Mesendoderm (in vitro differentiated cells): ENCODE results near the gene NUDT3.

Experiments used
- DNase-seq: peaks from one replicate; pipeline ENCODE4 v3.0.0; 2013
- H2AK5ac ChIP-seq: 2 replicates; pipeline ENCODE4 v1.6.1; 2013; ENCODE audit warnings: low read length, inconsistent platforms
- H2BK120ac ChIP-seq: 2 replicates; pipeline ENCODE4 v1.6.1; 2013; ENCODE audit warnings: low read depth, mild to moderate bottlenecking, low read length, moderate library complexity, mixed read lengths
- H2BK15ac ChIP-seq: replicated peaks from 2 replicates; pipeline ENCODE4 v1.6.1; 2013; ENCODE audit warnings: low read depth, mild to moderate bottlenecking, moderate library complexity
- H2BK5ac ChIP-seq: 2 replicates; pipeline ENCODE4 v1.6.1; 2013; ENCODE audit warnings: low read length, inconsistent platforms
- H3K18ac ChIP-seq: 2 replicates; pipeline ENCODE4 v1.6.1; 2013; ENCODE audit warnings: mild to moderate bottlenecking, low read length, mixed read lengths
- H3K23ac ChIP-seq: one replicate; pipeline ENCODE4 v1.6.1; 2013; ENCODE audit warnings: low read length
- H3K27ac ChIP-seq: 2 replicates; pipeline ENCODE4 v1.5.1; 2013; ENCODE audit warnings: low read depth, mild to moderate bottlenecking, inconsistent platforms, low read length, moderate library complexity
- H3K27me3 ChIP-seq: 2 replicates; pipeline ENCODE4 v1.6.1; 2013; ENCODE audit warnings: low read length, control low read depth, mild to moderate bottlenecking, inconsistent platforms; ENCODE audit not compliant: insufficient read depth, poor library complexity
- H3K36me3 ChIP-seq: 2 replicates; pipeline ENCODE4 v1.6.1; 2013; ENCODE audit warnings: low read length, inconsistent platforms; ENCODE audit not compliant: control insufficient read depth, insufficient read depth
- H3K4ac ChIP-seq: one replicate; pipeline ENCODE4 v1.6.1; 2013; ENCODE audit warnings: low read depth, mild to moderate bottlenecking, low read length, moderate library complexity
- H3K4me1 ChIP-seq: 2 replicates; pipeline ENCODE4 v1.6.1; 2013; ENCODE audit warnings: low read depth, low read length, inconsistent platforms; ENCODE audit not compliant: control insufficient read depth
- H3K4me2 ChIP-seq: 2 replicates; pipeline ENCODE4 v1.6.1; 2013; ENCODE audit warnings: low read length
- H3K4me3 ChIP-seq: 2 replicates; pipeline ENCODE4 v1.5.1; 2013; ENCODE audit warnings: mild to moderate bottlenecking, low read length
- H3K56ac ChIP-seq: one replicate; pipeline ENCODE4 v1.6.1; 2013; ENCODE audit warnings: low read length
- H3K79me1 ChIP-seq: 2 replicates; pipeline ENCODE4 v1.6.1; 2013; ENCODE audit warnings: low read length, inconsistent platforms
- H3K79me2 ChIP-seq: 2 replicates; pipeline ENCODE4 v1.6.1; 2013; ENCODE audit warnings: mild to moderate bottlenecking, low read length; ENCODE audit not compliant: control insufficient read depth, insufficient read depth
- H3K9ac ChIP-seq: 2 replicates; pipeline ENCODE4 v1.6.1; 2013; ENCODE audit warnings: low read length, inconsistent platforms
- H4K5ac ChIP-seq: one replicate; pipeline ENCODE4 v1.6.1; 2013; ENCODE audit warnings: low read length
- H4K8ac ChIP-seq: one replicate; pipeline ENCODE4 v1.6.1; 2013; ENCODE audit warnings: low read depth, mild to moderate bottlenecking, control low read depth, low read length, moderate library complexity
- WGBS: extraction: QIAGEN DNeasy Blood & Tissue Kit; methylation state at CpG from one replicate; pipeline ENCODE4 v1.1.7; 2013; ENCODE audit warnings: low lambda C conversion rate, missing lambda C conversion rate; ENCODE audit not compliant: insufficient coverage; ENCODE audit errors: extremely low coverage; 5-methylcytosine and 5-hydroxymethylcytosine counted together

Gene NUDT3

DNA sequence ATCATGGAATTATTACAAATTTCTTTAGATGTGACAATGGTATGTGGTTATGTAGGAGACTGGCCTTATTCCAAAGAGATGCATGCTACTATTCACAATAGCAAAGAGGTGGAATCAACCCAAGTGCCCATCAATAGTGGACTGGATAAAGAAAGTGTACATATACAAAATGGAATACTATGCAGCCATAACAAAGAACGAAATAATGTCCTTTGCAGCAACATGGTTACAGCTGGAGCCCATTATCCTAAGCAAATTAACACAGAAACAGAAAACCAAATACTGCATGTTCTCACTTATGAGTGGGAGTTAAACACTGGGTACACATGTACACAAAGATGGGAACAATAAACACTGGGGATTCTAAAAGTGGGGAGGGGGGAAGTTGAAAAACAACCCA, 69.7 kb downstream of the NUDT3 start:
- H3K36me3 ChIP-seq: no peaks in the 10 kb centered on the region
- WGBS: no CpG with 5 or more reads among the region's 1 CpG
- H4K5ac ChIP-seq: no peak overlapping the region
- H3K23ac ChIP-seq: no peak overlapping the region
- H2BK5ac ChIP-seq: no peak overlapping the region
- H2BK15ac ChIP-seq: no peak overlapping the region
- H3K27ac ChIP-seq: no peak overlapping the region
- H3K4me3 ChIP-seq: no peak overlapping the region
- H2BK120ac ChIP-seq: no peak overlapping the region
- H3K79me1 ChIP-seq: peaks cover 2% of the 10 kb centered on the region
- H3K18ac ChIP-seq: no peak overlapping the region
- no peak overlapping the region for H4K8ac ChIP-seq
- no peak overlapping the region for H3K9ac ChIP-seq
- H3K79me2 ChIP-seq: peaks cover 2% of the 10 kb centered on the region
- no peak overlapping the region for H2AK5ac ChIP-seq
- H3K4me1 ChIP-seq: peaks cover 2% of the 10 kb centered on the region
- no peak overlapping the region for H3K56ac ChIP-seq
- no peak for DNase-seq
- H3K4me2 ChIP-seq: no peak overlapping the region
- no peaks in the 10 kb centered on the region for H3K27me3 ChIP-seq
- H3K4ac ChIP-seq: no peak overlapping the region

DNA sequence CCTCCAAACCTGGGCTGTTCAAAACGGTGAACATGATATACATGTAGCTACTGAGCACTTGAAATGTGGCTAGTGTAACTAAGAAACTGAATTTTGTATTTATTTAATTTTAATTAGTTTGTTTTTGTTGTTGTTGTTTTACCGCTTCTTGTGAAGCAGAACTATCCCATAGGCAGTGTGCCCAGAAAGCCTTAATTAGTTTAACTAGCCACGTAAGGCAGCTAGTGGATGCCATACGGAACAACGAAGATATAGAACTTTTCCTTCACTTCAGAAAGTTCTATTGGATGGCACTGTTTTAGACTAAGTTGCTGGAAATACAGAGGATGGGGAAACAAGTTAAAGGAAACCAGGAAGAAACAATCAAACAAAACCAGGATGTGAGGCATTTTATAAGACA, 70.6 kb downstream of the NUDT3 start:
- Histone ChIP-seq H3K56ac (no peak overlapping the region), H3K4me1 (peaks cover 2% of the 10 kb centered on the region), H3K27me3 (no peaks in the 10 kb centered on the region), H4K5ac (no peak overlapping the region), H3K27ac (no peak overlapping the region), H4K8ac (no peak overlapping the region), H3K4me2 (no peak overlapping the region), H3K4me3 (no peak overlapping the region), H2BK5ac (no peak overlapping the region), H3K9ac (no peak overlapping the region), H3K23ac (no peak overlapping the region), H2BK120ac (no peak overlapping the region), H3K79me2 (peaks cover 2% of the 10 kb centered on the region), H2BK15ac (no peak overlapping the region), H3K4ac (no peak overlapping the region), H2AK5ac (no peak overlapping the region), H3K36me3 (no peaks in the 10 kb centered on the region), H3K79me1 (peaks cover 7% of the 10 kb centered on the region), H3K18ac (no peak overlapping the region)
- DNase-seq: no peak
- no CpG with 5 or more reads among the region's 5 CpGs for WGBS

DNA sequence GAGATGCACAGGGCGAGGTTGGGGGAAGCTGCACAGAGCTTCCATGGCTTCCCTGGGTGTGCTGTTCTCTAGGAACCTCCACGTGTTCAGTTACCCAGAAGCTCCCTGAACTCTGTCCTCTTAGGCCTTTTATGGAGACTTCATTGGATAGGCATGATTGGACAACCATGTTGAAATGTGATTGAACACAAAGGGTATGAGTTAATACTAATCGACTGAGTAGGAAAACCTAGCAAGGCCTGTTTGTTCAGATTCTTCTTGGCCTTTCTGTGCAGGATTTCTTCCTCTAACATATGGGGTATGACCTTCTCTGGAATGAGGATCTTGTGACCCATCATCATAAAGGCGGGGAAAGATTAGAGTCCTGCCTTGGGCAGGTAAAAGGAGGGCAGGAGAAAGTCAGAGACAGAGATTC, 73.0 kb downstream of the NUDT3 start:
- H3K79me2 ChIP-seq: peaks cover 2% of the 10 kb centered on the region
- no peak overlapping the region for H3K4ac ChIP-seq
- no peak overlapping the region for H4K5ac ChIP-seq
- H3K4me2 ChIP-seq: no peak overlapping the region
- no peak overlapping the region for H2BK5ac ChIP-seq
- no peak overlapping the region for H3K18ac ChIP-seq
- H3K27ac ChIP-seq: no peak overlapping the region
- no CpG with 5 or more reads among the region's 4 CpGs for WGBS
- no peaks in the 10 kb centered on the region for H3K27me3 ChIP-seq
- no peak overlapping the region for H3K9ac ChIP-seq
- no peak overlapping the region for H3K4me3 ChIP-seq
- no peak overlapping the region for H2BK120ac ChIP-seq
- peaks cover 9% of the 10 kb centered on the region for H3K79me1 ChIP-seq
- no peak overlapping the region for H2AK5ac ChIP-seq
- no peak overlapping the region for H3K56ac ChIP-seq
- H2BK15ac ChIP-seq: no peak overlapping the region
- no peaks in the 10 kb centered on the region for H3K4me1 ChIP-seq
- H3K23ac ChIP-seq: no peak overlapping the region
- no peak overlapping the region for H4K8ac ChIP-seq
- no peaks in the 10 kb centered on the region for H3K36me3 ChIP-seq
- DNase-seq: no peak

DNA sequence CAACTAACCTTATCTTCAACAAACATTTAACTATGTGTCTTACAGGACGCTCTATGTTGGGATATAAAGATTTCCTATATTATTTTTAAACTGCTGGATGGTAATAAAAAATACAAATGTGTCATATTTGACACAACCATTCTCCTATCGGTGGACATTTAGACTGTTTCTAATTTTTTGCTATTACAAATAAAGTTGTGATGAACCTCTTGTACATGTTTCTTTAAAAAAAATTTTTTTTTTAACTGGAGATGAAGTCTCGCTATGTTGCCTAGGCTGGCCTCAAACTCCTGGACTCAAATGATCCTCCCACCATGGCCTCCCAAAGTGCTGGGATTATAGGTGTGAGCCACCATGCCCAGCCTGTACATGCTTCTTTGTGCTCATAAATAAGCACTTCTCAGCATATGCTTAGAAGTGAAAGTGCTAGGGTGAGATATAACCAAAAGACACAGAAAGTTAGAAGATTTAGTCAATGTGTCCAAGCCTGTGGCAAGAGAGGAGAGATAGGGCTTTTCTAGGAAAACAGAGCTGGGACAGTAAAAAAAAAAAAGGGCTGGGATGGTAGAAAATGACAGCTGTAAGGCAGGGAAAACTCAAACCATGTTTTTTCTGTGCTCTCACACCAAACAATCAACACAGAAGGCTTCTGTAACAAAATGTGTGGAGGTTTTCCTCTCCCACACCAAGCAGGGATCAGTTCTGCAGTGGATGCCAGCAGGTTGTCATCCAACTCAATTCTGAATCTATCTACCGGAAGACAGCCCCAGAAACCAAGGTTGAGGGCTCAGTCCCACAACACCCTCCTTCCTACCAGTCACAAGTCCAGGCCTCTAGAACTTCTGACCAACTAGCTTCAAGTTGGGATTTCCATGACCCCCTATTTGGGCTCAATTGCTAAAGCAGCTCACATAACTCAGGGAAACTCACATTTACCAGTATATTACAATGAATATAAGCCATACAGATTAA, 73.7 kb downstream of the NUDT3 start:
- no peak overlapping the region for H4K5ac ChIP-seq
- H3K4me2 ChIP-seq: no peak overlapping the region
- peaks cover 2% of the 10 kb centered on the region for H3K79me2 ChIP-seq
- no peak overlapping the region for H3K18ac ChIP-seq
- H3K27ac ChIP-seq: no peak overlapping the region
- no peak for DNase-seq
- no peak overlapping the region for H4K8ac ChIP-seq
- H3K56ac ChIP-seq: no peak overlapping the region
- H2BK120ac ChIP-seq: no peak overlapping the region
- H2BK15ac ChIP-seq: no peak overlapping the region
- no peaks in the 10 kb centered on the region for H3K36me3 ChIP-seq
- H3K27me3 ChIP-seq: no peaks in the 10 kb centered on the region
- WGBS: no CpG with 5 or more reads among the region's 4 CpGs
- H3K4me1 ChIP-seq: no peaks in the 10 kb centered on the region
- no peak overlapping the region for H2AK5ac ChIP-seq
- no peak overlapping the region for H3K4me3 ChIP-seq
- peaks cover 9% of the 10 kb centered on the region for H3K79me1 ChIP-seq
- no peak overlapping the region for H3K9ac ChIP-seq
- no peak overlapping the region for H2BK5ac ChIP-seq
- no peak overlapping the region for H3K23ac ChIP-seq
- H3K4ac ChIP-seq: no peak overlapping the region

DNA sequence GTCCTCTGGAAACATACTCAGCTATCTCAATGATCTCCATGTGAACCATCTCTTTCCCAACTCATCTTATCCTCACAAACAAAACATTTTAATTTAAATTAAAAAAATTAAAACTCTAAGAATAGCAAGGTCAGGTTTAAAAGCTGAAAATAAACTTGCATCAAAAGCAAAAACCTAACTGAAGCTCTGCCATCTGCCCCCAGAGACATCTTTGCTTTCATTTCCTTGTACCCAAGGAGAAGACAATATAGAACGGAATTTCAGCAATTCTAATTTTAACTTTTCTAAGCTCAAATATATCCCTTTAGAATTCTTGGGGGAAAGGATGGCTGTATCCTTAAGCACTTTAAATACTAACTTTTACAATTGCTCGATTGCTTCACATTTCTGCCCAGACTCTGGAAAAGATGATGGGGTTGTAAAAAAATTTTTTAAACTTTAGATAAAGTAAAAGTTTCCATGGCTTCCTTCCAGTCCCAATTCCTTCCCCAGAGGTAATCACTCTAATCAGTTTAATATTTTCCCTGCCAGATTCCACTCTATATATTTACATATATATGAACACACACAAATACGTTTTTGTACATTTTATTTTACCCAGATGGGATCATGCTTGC, 74.5 kb downstream of the NUDT3 start:
- no peak overlapping the region for H2AK5ac ChIP-seq
- no peak overlapping the region for H4K5ac ChIP-seq
- H3K23ac ChIP-seq: no peak overlapping the region
- no peak overlapping the region for H2BK120ac ChIP-seq
- H3K27me3 ChIP-seq: no peaks in the 10 kb centered on the region
- no peak for DNase-seq
- WGBS: no CpG with 5 or more reads among the region's 3 CpGs
- H3K4ac ChIP-seq: no peak overlapping the region
- H3K9ac ChIP-seq: no peak overlapping the region
- H3K79me2 ChIP-seq: peaks cover 2% of the 10 kb centered on the region
- H2BK5ac ChIP-seq: no peak overlapping the region
- H3K4me2 ChIP-seq: no peak overlapping the region
- no peaks in the 10 kb centered on the region for H3K36me3 ChIP-seq
- no peaks in the 10 kb centered on the region for H3K4me1 ChIP-seq
- H4K8ac ChIP-seq: no peak overlapping the region
- H3K18ac ChIP-seq: no peak overlapping the region
- H3K79me1 ChIP-seq: peaks cover 9% of the 10 kb centered on the region
- no peak overlapping the region for H3K27ac ChIP-seq
- no peak overlapping the region for H3K4me3 ChIP-seq
- no peak overlapping the region for H3K56ac ChIP-seq
- no peak overlapping the region for H2BK15ac ChIP-seq
